WTC11 (cell line): ENCODE measurements around the gene SND1.

Source experiments
- ESRRA ChIP-seq: sonication (generic); formaldehyde crosslinking; IDR thresholded peaks from 2 replicates; pipeline ENCODE4 v1.8.1; 2022; ENCODE audit warnings: mild to moderate bottlenecking, missing genetic modification reagents, borderline replicate concordance
- SP1 ChIP-seq: sonication (generic); formaldehyde crosslinking; conservative IDR thresholded peaks from 2 replicates; pipeline ENCODE4 v1.8.1; 2022; ENCODE audit warnings: missing genetic modification reagents
- TF ChIP-seq, protein P1 (sequence below): sonication (generic); formaldehyde crosslinking; conservative IDR thresholded peaks from 2 replicates; pipeline ENCODE4 v1.8.1; 2022; ENCODE audit warnings: mild to moderate bottlenecking, missing genetic modification reagents
- TF ChIP-seq, protein P2 (sequence below): sonication (generic); formaldehyde crosslinking; IDR thresholded peaks from 2 replicates; pipeline ENCODE4 v1.8.1; 2023; ENCODE audit warnings: mild to moderate bottlenecking, missing genetic modification reagents, borderline replicate concordance
- TF ChIP-seq, protein P3 (sequence below): sonication (generic); formaldehyde crosslinking; IDR thresholded peaks from 2 replicates; pipeline ENCODE4 v1.8.0; 2023; ENCODE audit warnings: missing genetic modification reagents, mild to moderate bottlenecking, borderline replicate concordance
- TF ChIP-seq, protein P4 (sequence below): sonication (generic); formaldehyde crosslinking; IDR thresholded peaks from 2 replicates; pipeline ENCODE4 v1.8.1; 2023; ENCODE audit warnings: mild to moderate bottlenecking, missing genetic modification reagents, moderate library complexity

DNA sequence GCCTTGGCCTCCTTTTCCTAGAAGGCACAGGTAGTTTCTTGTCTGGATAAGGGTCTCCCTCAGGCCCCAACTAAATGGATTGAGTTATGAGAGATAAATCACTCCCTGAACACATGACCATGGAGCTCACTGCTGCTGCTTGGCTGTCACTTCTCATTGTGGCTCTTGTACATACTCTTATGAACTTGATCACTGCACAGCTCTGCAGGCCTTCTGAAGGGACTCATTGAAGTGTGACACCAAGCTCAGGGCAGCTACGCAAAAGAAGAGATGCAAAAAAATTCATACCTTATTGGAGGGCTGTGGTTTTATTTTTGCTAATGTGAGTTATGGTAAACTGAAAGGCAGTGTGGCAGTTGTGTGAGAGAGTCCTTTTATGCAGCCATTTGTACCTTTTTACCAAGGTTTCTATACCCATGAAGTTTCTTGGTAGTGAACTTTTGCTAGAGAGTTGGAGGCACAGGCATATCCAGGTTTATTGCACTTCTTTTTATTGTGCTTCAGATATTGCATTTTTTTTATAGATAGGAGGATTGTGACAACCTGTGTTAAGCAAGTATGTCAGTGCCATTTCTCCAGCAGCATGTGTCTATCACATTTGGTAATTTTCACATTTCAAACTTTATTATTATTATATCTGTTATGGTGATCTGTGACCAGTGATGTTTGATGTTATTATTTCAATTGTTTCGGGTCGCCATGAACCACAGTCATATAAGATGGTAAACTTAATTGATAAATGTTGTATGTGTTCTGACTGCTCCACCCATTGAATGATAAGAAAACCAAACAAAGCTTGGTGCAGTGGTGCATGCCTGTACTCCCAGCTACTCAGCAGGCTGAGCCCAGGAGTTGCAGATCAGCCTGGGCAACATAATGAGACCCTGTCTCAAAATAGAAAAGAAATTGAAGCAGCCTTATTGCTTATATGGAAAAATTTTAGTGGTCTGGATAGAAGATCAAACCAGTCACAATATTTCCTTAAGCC is 278.6 kb downstream of the SND1 start:
- TF ChIP-seq ESRRA (no peak), SP1 (CRISPR knock-in tag) (no peak)
- TF ChIP-seq, protein P1, sequence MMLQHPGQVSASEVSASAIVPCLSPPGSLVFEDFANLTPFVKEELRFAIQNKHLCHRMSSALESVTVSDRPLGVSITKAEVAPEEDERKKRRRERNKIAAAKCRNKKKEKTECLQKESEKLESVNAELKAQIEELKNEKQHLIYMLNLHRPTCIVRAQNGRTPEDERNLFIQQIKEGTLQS (CRISPR knock-in tag): no peak
- TF ChIP-seq, protein P2, sequence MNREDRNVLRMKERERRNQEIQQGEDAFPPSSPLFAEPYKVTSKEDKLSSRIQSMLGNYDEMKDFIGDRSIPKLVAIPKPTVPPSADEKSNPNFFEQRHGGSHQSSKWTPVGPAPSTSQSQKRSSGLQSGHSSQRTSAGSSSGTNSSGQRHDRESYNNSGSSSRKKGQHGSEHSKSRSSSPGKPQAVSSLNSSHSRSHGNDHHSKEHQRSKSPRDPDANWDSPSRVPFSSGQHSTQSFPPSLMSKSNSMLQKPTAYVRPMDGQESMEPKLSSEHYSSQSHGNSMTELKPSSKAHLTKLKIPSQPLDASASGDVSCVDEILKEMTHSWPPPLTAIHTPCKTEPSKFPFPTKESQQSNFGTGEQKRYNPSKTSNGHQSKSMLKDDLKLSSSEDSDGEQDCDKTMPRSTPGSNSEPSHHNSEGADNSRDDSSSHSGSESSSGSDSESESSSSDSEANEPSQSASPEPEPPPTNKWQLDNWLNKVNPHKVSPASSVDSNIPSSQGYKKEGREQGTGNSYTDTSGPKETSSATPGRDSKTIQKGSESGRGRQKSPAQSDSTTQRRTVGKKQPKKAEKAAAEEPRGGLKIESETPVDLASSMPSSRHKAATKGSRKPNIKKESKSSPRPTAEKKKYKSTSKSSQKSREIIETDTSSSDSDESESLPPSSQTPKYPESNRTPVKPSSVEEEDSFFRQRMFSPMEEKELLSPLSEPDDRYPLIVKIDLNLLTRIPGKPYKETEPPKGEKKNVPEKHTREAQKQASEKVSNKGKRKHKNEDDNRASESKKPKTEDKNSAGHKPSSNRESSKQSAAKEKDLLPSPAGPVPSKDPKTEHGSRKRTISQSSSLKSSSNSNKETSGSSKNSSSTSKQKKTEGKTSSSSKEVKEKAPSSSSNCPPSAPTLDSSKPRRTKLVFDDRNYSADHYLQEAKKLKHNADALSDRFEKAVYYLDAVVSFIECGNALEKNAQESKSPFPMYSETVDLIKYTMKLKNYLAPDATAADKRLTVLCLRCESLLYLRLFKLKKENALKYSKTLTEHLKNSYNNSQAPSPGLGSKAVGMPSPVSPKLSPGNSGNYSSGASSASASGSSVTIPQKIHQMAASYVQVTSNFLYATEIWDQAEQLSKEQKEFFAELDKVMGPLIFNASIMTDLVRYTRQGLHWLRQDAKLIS (CRISPR knock-in tag): no peak
- TF ChIP-seq, protein P3, sequence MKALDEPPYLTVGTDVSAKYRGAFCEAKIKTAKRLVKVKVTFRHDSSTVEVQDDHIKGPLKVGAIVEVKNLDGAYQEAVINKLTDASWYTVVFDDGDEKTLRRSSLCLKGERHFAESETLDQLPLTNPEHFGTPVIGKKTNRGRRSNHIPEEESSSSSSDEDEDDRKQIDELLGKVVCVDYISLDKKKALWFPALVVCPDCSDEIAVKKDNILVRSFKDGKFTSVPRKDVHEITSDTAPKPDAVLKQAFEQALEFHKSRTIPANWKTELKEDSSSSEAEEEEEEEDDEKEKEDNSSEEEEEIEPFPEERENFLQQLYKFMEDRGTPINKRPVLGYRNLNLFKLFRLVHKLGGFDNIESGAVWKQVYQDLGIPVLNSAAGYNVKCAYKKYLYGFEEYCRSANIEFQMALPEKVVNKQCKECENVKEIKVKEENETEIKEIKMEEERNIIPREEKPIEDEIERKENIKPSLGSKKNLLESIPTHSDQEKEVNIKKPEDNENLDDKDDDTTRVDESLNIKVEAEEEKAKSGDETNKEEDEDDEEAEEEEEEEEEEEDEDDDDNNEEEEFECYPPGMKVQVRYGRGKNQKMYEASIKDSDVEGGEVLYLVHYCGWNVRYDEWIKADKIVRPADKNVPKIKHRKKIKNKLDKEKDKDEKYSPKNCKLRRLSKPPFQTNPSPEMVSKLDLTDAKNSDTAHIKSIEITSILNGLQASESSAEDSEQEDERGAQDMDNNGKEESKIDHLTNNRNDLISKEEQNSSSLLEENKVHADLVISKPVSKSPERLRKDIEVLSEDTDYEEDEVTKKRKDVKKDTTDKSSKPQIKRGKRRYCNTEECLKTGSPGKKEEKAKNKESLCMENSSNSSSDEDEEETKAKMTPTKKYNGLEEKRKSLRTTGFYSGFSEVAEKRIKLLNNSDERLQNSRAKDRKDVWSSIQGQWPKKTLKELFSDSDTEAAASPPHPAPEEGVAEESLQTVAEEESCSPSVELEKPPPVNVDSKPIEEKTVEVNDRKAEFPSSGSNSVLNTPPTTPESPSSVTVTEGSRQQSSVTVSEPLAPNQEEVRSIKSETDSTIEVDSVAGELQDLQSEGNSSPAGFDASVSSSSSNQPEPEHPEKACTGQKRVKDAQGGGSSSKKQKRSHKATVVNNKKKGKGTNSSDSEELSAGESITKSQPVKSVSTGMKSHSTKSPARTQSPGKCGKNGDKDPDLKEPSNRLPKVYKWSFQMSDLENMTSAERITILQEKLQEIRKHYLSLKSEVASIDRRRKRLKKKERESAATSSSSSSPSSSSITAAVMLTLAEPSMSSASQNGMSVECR (CRISPR knock-in tag): no peak
- TF ChIP-seq, protein P4, sequence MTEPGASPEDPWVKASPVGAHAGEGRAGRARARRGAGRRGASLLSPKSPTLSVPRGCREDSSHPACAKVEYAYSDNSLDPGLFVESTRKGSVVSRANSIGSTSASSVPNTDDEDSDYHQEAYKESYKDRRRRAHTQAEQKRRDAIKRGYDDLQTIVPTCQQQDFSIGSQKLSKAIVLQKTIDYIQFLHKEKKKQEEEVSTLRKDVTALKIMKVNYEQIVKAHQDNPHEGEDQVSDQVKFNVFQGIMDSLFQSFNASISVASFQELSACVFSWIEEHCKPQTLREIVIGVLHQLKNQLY (CRISPR knock-in tag): no peak
